HG02973 (cell line): Measurements from ENCODE around the gene IL12RB2.

Experiments
- ATAC-seq: cut with Tn5 transposase; IDR thresholded peaks from one replicate; pipeline ENCODE4 v1.9.1; 2021; ENCODE audit warnings: moderate library complexity; ENCODE audit not compliant: unreplicated experiment

Gene IL12RB2

GRCh38 chr1:67307251-67308060 is at the start of gene IL12RB2:
Gene IL12RB2, plus strand, starts transcription at chr1:67307873. Its CDS starts 12,496 bp downstream, at chr1:67320369.
- peak; percentile 56 for ATAC-seq

- no peak for ATAC-seq
These were observed 46.0 kb upstream of the IL12RB2 start for GRCh38 chr1:67261680-67262079.

- ATAC-seq, result no peak
These were observed 44.9 kb upstream of the IL12RB2 start for GRCh38 chr1:67262735-67263134.

- ATAC-seq, result no peak
These were observed 43.5 kb upstream of the IL12RB2 start for GRCh38 chr1:67264152-67264551.

GRCh38 chr1:67264899-67265298 is 42.8 kb upstream of the IL12RB2 start:
- ATAC-seq, result no peak

DNA sequence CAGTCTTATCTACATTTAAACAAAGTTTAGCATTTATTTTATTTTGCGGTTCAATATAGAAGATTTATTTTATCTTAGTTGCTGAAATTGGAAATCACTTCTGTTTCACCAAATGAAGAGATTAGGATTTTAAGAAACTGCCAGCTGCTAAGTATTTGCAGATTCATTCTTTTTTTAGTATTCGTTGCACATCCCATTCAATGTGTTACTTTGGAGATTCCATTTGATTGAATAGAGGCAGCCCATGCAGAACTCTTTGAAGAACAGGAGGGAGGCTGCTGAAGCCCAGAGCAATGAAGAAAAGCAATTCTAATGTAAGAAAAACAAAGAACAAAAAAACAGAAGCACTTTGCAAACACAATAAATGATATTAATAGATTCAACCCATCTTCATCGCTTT is 38.6 kb upstream of the IL12RB2 start:
- no peak for ATAC-seq

DNA sequence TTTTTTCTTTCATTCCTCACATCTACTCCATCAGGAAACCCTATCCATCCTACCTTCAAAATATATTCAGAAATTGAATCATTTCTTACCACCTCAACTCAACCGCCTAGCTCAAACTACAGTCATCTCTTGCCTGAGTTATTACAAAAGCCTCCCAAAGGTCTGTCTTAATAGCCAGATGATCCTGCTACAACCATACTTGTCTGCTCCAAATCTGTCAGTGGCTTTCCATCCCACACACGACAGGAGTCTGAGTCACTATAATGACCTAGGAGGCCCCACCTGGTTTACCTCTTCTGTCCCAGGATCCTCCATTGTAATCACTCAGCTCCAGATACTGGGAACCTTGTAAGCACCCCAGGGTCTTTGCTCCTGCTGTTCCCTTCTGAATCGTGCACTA is 37.1 kb upstream of the IL12RB2 start:
- ATAC-seq, result no peak

DNA sequence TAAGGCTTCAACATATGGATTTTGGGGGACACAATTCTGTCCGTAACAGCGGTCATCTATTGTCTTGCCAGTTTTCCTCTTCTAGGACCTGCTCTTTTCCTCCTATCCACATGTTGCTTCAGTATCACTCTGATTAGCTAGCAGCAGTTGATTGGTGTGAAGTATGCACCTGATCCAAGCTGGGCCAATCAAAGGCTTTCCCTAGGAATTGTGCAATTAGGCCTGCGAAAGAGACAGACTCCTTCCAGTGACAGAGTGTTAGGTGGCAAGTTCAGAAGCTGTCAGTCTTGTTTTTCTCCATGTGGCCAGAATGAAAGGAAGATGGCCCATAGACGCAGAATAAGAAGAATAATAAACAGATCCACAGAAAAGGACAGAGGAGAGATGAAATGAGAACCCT is 34.1 kb upstream of the IL12RB2 start:
- no peak for ATAC-seq

DNA sequence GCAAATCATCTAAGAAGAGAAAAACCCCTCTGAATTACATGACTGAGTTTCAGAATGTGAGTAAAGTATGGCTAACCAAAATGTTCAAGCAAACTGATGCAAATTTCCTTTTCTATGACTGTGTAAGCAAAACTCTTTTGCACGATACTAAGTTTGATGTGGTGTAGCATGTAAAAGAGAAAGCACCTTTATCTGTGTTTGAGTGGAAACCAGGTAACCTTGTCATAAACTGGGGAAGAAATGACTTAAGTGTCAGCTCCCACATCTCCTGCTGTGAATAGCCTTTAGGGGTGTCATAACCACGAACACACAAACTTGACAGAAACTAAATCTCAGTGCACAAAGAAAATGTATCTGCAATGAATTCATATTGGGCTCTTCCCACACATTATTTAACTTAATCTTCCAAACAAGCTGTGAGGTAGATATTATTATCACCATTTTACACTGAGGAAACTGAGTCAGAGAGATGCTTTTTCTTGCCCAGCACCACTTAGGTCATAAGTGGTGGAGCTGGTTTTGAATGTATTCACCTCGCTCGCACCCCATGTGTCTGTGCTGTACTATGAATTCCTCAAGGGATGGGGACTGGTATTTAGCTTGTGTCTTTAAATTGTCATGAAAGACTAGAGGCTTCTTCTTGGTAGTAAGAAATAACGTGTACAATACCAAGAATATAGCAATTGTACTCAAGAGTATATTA is 32.9 kb upstream of the IL12RB2 start:
- peak; percentile 91 for ATAC-seq

DNA sequence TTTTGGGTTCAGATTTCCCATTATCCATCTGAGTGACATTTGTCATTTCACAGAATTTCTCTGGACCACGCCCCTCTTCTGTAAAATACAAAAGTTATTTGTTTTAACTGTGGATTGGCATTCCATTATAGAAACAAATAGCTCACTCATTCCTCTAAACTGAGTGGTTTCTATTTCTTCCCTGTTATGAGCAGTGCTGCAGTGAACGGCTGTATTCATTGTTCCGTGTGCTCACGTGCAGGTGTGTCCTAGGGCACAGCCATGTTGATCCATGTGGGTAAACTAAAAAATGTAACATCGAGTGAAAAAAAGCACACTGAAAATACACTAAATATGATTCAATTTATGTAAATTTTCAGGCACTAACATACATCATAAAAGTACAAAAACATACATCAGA is 27.0 kb upstream of the IL12RB2 start:
- ATAC-seq, result no peak

GRCh38 chr1:67281244-67281643 is 26.4 kb upstream of the IL12RB2 start:
- no peak for ATAC-seq

DNA sequence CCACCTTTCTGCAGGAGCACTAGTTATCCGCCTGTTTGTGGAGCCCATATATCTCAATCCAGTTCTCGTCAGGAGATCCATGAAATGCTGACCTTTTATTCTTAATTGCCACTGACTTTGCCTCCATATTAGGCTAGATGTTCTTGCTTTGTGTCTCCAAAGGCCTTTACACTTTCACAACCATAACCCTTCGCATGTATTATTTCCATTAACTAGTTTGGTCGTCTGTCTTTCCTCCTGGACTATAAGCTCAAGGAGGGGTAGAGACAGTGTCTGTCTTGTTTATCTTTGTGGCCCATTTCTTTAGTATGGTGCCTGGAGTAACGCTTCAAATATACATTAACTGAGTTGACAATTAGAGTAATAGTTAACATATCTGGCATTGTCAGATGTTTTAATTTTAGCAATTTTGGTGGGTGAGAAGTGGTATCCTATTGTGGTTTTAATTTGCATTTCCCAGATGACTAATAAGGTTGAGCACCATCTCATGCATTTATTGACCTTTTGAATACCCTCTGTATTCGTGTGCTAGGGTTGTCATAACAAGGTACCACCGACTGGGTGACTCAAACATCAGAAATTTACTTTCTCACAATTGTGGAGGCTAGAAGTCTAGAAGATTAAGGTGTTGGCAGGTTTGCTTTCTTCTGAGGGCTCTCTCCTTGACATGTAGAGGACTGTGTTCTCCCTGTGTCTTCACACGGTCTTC is 21.7 kb upstream of the IL12RB2 start:
- ATAC-seq, result peak; percentile 90

GRCh38 chr1:67290236-67290635 is 17.4 kb upstream of the IL12RB2 start:
- ATAC-seq, result no peak

DNA sequence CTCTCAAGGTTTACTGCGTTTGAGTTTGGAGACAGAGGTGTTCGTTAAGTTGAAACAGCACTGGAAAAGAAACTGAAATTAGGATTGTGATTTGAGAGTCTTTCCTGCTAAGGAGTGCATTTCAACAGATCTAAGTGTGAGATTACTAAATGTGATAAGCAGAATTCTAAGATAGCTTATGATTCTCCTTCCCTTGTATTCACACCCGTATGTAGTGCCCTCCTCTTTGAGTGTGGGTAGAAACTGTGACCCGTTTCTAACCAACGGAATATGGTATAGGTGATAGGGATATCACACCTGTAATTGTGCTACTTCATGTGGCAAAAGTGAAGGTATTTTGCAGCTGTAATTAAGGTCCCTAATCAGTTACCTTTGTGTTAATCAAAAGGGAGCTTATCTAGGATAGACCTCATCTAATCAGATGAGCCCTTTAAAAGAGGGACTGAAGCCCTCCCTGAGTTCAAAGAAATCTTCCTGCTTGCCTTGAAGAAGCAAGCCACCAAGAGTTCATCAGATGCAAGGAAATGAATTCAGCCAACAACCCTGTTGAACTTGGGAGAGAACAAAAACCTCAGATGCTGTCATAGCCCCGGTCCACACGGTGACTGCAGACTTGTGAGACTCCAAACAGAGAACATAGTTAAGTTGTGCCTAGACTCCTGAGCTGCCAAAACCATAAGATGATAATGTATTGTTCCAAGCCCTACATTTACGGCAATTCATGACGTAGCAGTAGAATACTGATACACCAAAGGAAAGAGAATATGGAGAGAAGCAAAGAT is 12.6 kb upstream of the IL12RB2 start:
- no peak for ATAC-seq

GRCh38 chr1:67298762-67299161 is 8.9 kb upstream of the IL12RB2 start:
- ATAC-seq, result no peak

DNA sequence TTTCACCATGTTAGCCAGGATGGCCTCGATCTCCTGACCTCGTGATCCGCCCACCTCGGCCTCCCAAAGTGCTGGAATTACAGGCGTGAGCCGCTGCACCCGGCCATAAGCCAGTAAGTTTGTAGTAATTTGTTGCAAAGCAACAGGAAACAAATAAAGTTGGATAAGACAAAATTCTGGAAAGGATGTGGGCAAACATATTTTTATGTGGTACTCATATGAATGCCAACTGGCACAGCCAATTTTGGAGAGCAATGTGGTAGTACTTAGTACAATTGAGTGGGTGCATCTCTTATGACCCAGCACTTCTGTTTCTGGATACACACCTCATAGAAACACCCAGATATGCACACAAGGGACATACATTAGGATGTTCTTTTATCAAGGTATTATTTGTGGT is 8.4 kb upstream of the IL12RB2 start:
- no peak for ATAC-seq

DNA sequence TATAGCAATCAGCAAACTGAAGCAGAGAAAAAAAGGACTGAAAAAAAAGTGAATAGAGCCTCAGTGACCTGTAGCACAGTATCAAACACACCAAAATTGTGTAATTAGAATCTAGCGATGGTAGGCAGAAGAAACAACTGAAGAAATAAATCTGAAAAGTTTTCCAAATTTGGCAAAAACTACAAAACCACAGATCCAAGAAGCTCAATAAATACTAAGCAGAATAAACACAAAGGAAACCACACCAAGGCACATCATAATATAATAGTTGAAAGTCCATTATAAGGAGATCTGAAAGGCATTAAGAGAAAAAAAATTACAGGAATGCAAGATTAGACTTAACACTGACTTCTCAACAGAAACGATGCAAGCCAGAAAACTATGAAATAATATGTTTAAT is 7.1 kb upstream of the IL12RB2 start:
- ATAC-seq, result no peak

GRCh38 chr1:67304023-67304422 is 3.6 kb upstream of the IL12RB2 start:
- ATAC-seq, result no peak

- no peak for ATAC-seq
These were observed 1.1 kb upstream of the IL12RB2 start for GRCh38 chr1:67306547-67306946.

GRCh38 chr1:67308136-67308535 is 463 bp downstream of the IL12RB2 start:
- ATAC-seq, result no peak

DNA sequence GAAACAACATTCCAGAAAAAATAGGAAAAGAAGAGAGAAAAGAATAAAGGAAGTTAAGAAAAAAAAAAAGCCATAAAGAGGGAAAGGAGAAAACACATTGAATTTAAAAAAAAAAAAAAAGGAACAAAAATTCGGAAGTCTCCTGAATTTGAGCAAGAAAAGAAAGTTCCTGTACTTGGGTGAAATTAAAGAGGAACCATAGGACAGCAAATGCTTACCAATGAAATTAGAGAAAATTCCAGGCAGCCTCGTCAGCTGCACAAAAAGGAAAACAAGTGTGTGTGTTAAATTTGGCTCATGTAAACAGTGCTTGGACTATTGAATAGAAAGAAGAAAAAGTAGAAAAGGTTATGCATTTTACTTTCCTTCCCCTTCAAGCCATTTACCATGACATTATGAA is 4.9 kb downstream of the IL12RB2 start:
- ATAC-seq, result no peak
